ENCODE measurements around the gene PXT1.
"Not testable (repeated sequence)": the region's sequence is repeated elsewhere in the genome, so short reads cannot be mapped to it uniquely, and the experiment has no call there.

The PXT1 gene

GRCh38 chr6:36419310-36419709 lies 23.3 kb downstream of the PXT1 start:
- TF ChIP-seq CTCF (IDR thresholded peaks at IDR 0.05; ENCODE audit: low read length, missing control alignments): no peak
- no peak for DNase-seq (ENCODE audit: low read depth)
- no peak overlapping the region for H3K4me3 ChIP-seq (replicated peaks; ENCODE audit: low read depth, low read length)

- no peak for TF ChIP-seq CTCF (IDR thresholded peaks at IDR 0.05; ENCODE audit: low read length, missing control alignments)
- DNase-seq (ENCODE audit: low read depth): no peak
- H3K4me3 ChIP-seq (replicated peaks; ENCODE audit: low read depth, low read length): no peak overlapping the region
These were observed 24.1 kb downstream of the PXT1 start for GRCh38 chr6:36418558-36418957.

- no peak for TF ChIP-seq CTCF (IDR thresholded peaks at IDR 0.05; ENCODE audit: low read length, missing control alignments)
- no peak overlapping the region for H3K4me3 ChIP-seq (replicated peaks; ENCODE audit: low read depth, low read length)
- peak; percentile 20 for DNase-seq (ENCODE audit: low read depth)
These were observed 28.2 kb downstream of the PXT1 start for GRCh38 chr6:36414481-36414880.

GRCh38 chr6:36413489-36414480 lies 28.9 kb downstream of the PXT1 start:
- H3K4me3 ChIP-seq (replicated peaks; ENCODE audit: low read depth, low read length): no peak overlapping the region

GRCh38 chr6:36409718-36410117 lies 32.9 kb downstream of the PXT1 start:
- not testable (repeated sequence) for DNase-seq (ENCODE audit: low read depth); H3K4me3 ChIP-seq (replicated peaks; ENCODE audit: low read depth, low read length)

More at GRCh38 chr6:36413489-36414480, 28.9 kb downstream of the PXT1 start:
- no peak for TF ChIP-seq CTCF (IDR thresholded peaks at IDR 0.05; ENCODE audit: low read length, missing control alignments)
- DNase-seq (ENCODE audit: low read depth): no peak

GRCh38 chr6:36404164-36404563 lies 38.5 kb downstream of the PXT1 start:
- H3K4me3 ChIP-seq (replicated peaks; ENCODE audit: low read depth, low read length): no peak overlapping the region
- DNase-seq (ENCODE audit: low read depth): no peak
- no peak for TF ChIP-seq CTCF (IDR thresholded peaks at IDR 0.05; ENCODE audit: low read length, missing control alignments)

GRCh38 chr6:36402481-36402880 lies 40.2 kb downstream of the PXT1 start:
- H3K4me3 ChIP-seq (replicated peaks; ENCODE audit: low read depth, low read length): no peak overlapping the region
- no peak for DNase-seq (ENCODE audit: low read depth)
- no peak for TF ChIP-seq CTCF (IDR thresholded peaks at IDR 0.05; ENCODE audit: low read length, missing control alignments)
